ENCODE results near the gene LYPD5. TPM values are rescaled to one million over a fixed set of nuclear protein-coding genes. Genes with fewer than 3 reads are reported as not detected.
A peak's percentile ranks its signal among the peaks of the same experiment; 100 is the strongest.

Gene LYPD5
- total and polyA plus RNA-seq, 2 of the 8 experiments (the other 6 are each of a cell fraction or from before 2014, with no cell fraction given): 0.74 to 4.3 TPM

DNA sequence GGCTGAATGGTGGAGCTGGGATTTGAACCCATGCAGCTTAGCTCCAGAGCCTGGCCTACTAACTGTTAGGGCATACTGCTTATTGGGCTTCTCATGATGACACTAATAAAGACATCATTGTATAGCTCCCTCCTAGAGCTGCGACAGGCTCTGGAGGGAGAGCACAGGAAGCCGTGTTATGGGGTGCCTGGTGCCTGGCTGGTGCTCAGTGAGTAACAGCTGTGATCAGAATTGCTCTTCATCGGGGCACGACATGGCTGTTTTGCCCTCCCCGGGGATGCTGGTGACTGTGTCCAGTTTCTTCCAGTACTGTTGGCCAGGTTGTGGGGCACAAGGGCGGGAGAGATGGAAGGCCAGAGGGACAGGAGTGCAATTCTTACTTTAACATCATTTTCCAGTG lies 5.1 kb downstream of the LYPD5 start:
- CTCF ChIA-PET (ENCODE audit: partially characterized antibody): interaction anchor here (1.3 to 37.0 kb wide), 5 partner anchors 12 to 41 kb away, joined by 3 to 703 read pairs (median 9); partner anchors contain the start of gene SMG9
- H3K79me1 ChIP-seq (ENCODE audit: low read depth, low read length): no peaks in the 10 kb centered on the region

More for the DNA sequence above, 5.1 kb downstream of the LYPD5 start:
- 48% methylated on average over 6 of the region's 6 CpGs; no CpG with 5 or more reads in 1 of the 2 experiments for WGBS, 2 experiments (ENCODE audit: extremely low coverage in 1 of 2, insufficient coverage in 1 of 2, insufficient read length in 1 of 2, insufficient replicate concordance in 2 of 2, low coverage in 1 of 2, low lambda C conversion rate in 2 of 2, missing lambda C conversion rate in 1 of 2)
- no peak overlapping the region for H2BK15ac ChIP-seq (ENCODE audit: low read length)
- H3K23ac ChIP-seq (ENCODE audit: insufficient read length): no peak overlapping the region
- H2AFZ ChIP-seq (ENCODE audit: low read length): no peak overlapping the region
- H3K27ac ChIP-seq (ENCODE audit: low read depth, low read length): no peak overlapping the region
- no peak overlapping the region for H4K8ac ChIP-seq (ENCODE audit: extremely low read depth, insufficient read depth, low read length)
- FAIRE-seq (no peak), DNase-seq (ENCODE audit: low read depth in 1 of 2, low spot score in 2 of 2) (no peak)
- H3K79me2 ChIP-seq (ENCODE audit: control insufficient read depth in 1 of 2, insufficient read depth in 2 of 2, low read length in 2 of 2): no peaks in the 10 kb centered on the region
- peaks cover 4 to 36% (median 24%) of the 10 kb centered on the region in 4 experiments for H3K27me3 ChIP-seq (replicated peaks in 1 of 4; ENCODE audit: control insufficient read depth in 3 of 4, extremely low read depth in 1 of 4, insufficient read depth in 3 of 4, low read length in 3 of 4)
- H2BK20ac ChIP-seq (ENCODE audit: low read length): no peak overlapping the region
- POLR2A ChIA-PET (ENCODE audit: partially characterized antibody): no interaction called here
- H3K9me3 ChIP-seq (ENCODE audit: insufficient read depth in 2 of 2, low read depth in 1 of 2, low read length in 1 of 2): no peaks in the 10 kb centered on the region
- H2AK5ac ChIP-seq (ENCODE audit: low read depth, low read length): no peak overlapping the region
- no peak overlapping the region for H3K14ac ChIP-seq (ENCODE audit: insufficient read length)
- H2BK120ac ChIP-seq (replicated peaks; ENCODE audit: low read depth, low read length): no peak overlapping the region
- H3K9ac ChIP-seq (replicated peaks in 1 of 4; ENCODE audit: extremely low read depth in 1 of 4, low read depth in 3 of 4, low read length in 3 of 4): no peak overlapping the region
- no peak overlapping the region for H3K56ac ChIP-seq (replicated peaks; ENCODE audit: insufficient read length, low read depth, low read length)
- H3K4me1 ChIP-seq (replicated peaks in 1 of 4; ENCODE audit: control insufficient read depth in 3 of 4, insufficient read depth in 4 of 4, low read length in 3 of 4): peaks cover 0 to 5% (median 3%) of the 10 kb centered on the region in 4 experiments; a peak in 5 of 7 replicates
- H3K18ac ChIP-seq (ENCODE audit: extremely low read depth, low read length): no peak overlapping the region
- H3K36me3 ChIP-seq (ENCODE audit: control insufficient read depth in 2 of 4, insufficient read depth in 4 of 4, low read length in 3 of 4): no peaks in the 10 kb centered on the region
- no peak overlapping the region for H4K91ac ChIP-seq (replicated peaks; ENCODE audit: insufficient read length, low read length)
- peak overlapping the region; percentile 69 for H3K4ac ChIP-seq (replicated peaks; ENCODE audit: insufficient read length, low read depth, low read length)
- H2BK5ac ChIP-seq (ENCODE audit: low read depth, low read length): no peak overlapping the region
- no peak overlapping the region for H3K4me3 ChIP-seq (ENCODE audit: extremely low read depth in 1 of 4, insufficient read depth in 2 of 4, low read depth in 3 of 4, low read length in 4 of 4)
- no peak overlapping the region for H3K4me2 ChIP-seq (ENCODE audit: insufficient read depth in 1 of 2, low read depth in 2 of 2, low read length in 2 of 2)
- H4K20me1 ChIP-seq (replicated peaks in 1 of 2; ENCODE audit: control insufficient read depth in 1 of 2, insufficient read depth in 2 of 2, low read length in 2 of 2): peaks cover 0 to 3% of the 10 kb centered on the region in 2 experiments
- TF ChIP-seq KDM4A (IDR thresholded peaks at IDR 0.05; ENCODE audit: low read depth, low read length, severe bottlenecking) (no peak), YY1 (IDR thresholded peaks at IDR 0.05; ENCODE audit: low read depth, low read length) (no peak), TAF1 (IDR thresholded peaks at IDR 0.05; ENCODE audit: low read depth, low read length) (no peak), SIRT6 (IDR thresholded peaks at IDR 0.05; ENCODE audit: low read length) (no peak), MAFK (IDR thresholded peaks at IDR 0.05; ENCODE audit: low read depth, low read length) (no peak), CBX8 (IDR thresholded peaks at IDR 0.05; ENCODE audit: borderline replicate concordance, low read depth, low read length) (no peak)
- peak overlapping the region; percentile 7; the same call in 1 of the 2 replicates for H2BK12ac ChIP-seq (ENCODE audit: low read depth, low read length)
- peaks cover 8% of the 10 kb centered on the region for H3K23me2 ChIP-seq (ENCODE audit: low read depth, low read length)
- H4K5ac ChIP-seq (ENCODE audit: insufficient read length, low read depth, low read length): no peak overlapping the region
